Stimulated activated naive CD8-positive, alpha-beta T cell treated with anti-CD3 and anti-CD28 coated beads, Interleukin-15, amount 100 ng/mL, for 72 hours (primary cell): ENCODE measurements around the gene PTPRD.

ENCODE experiments used
- ATAC-seq: fragments of 150-1000 bp; cut with Tn5 transposase; 2 replicates; pipeline ENCODE4 v1.10.0; 2021; ENCODE audit warnings: mild to moderate bottlenecking, moderate library complexity
- DNase-seq, 2 donors: peaks; one replicate each; pipeline ENCODE4 v3.0.0; 2021 to 2022
- H3K27ac Mint-ChIP-seq, 2 donors: one replicate each; pipeline ENCODE4 v1.8.0; 2022; ENCODE audit warnings: mild to moderate bottlenecking in 2 of 2, mixed read lengths in 2 of 2, moderate library complexity in 2 of 2
- H3K27me3 Mint-ChIP-seq: one replicate; pipeline ENCODE4 v1.8.0; 2022; ENCODE audit warnings: mixed read lengths
- H3K4me1 Mint-ChIP-seq: one replicate; pipeline ENCODE4 v1.8.0; 2022; ENCODE audit warnings: mild to moderate bottlenecking, mixed read lengths
- H3K4me3 Mint-ChIP-seq, 2 donors: one replicate each; pipeline ENCODE4 v1.8.0; 2022; ENCODE audit warnings: mild to moderate bottlenecking in 2 of 2, mixed read lengths in 2 of 2, moderate library complexity in 1 of 2
- H3K9me3 Mint-ChIP-seq, 2 donors: one replicate each; pipeline ENCODE4 v1.8.0; 2022; ENCODE audit warnings: mixed read lengths in 2 of 2

Gene PTPRD

GRCh38 chr9:8831568-8831967, 1781.2 kb downstream of the PTPRD start:
- Mint-ChIP-seq H3K4me3 (no peak overlapping the region), H3K4me1 (no peaks in the 10 kb centered on the region), H3K27me3 (no peaks in the 10 kb centered on the region), H3K9me3 (peaks cover 0 to 6% of the 10 kb centered on the region in 2 donors), H3K27ac (no peak overlapping the region)
- ATAC-seq (no peak), DNase-seq (no peak)

DNA sequence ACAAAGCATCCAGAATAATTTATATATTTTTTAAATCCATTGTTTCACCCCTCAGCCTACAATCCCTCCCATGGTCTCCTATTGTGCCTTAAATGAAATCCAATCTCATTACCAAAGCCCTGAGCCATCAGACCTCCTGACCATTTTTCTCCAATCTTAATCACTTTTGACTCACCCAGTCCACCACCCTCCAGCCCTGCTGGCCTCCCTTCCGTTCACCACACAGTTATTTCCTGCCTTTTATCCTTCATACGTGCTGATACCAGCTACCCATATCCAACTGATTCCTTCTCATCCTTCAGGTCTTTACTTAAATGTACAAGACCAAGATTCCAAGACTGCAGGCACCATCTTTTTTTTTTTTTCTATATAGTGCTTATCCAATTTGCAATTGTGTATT, 1786.5 kb downstream of the PTPRD start:
- Mint-ChIP-seq H3K9me3 (peaks cover 0 to 13% of the 10 kb centered on the region in 2 donors), H3K4me3 (no peak overlapping the region), H3K27me3 (no peaks in the 10 kb centered on the region), H3K27ac (no peak overlapping the region), H3K4me1 (no peaks in the 10 kb centered on the region)
- DNase-seq (no peak), ATAC-seq (no peak)

DNA sequence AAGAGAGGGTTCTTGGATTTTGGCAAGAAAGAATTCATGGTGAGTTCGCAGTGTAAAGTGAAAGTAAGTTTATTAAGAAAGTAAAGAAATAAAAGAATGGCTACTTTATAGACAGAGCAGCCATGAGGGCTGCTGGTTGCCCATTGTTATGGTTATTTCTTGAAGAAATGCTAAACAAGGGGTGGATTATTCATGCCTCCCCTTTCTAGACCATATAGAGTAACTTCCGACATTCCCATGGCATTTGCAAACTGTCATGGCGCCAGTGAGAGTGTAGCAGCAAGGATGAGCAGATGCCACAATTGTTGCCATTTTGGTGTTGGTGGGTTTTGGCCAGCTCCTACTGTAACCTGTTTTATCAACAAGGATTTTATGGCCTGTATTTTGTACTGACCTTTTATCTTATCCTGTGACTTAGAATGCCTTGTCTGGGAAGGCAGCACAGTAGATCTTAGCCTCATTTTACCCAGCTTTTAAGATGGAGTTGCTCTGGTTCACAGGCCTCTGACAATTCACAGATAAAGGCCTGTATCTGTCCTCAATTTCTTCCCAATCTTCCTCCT, 1787.1 kb downstream of the PTPRD start:
- Mint-ChIP-seq H3K4me1 (no peaks in the 10 kb centered on the region), H3K4me3 (no peak overlapping the region), H3K27me3 (no peaks in the 10 kb centered on the region), H3K9me3 (peaks cover 0 to 13% of the 10 kb centered on the region in 2 donors), H3K27ac (no peak overlapping the region)
- ATAC-seq = no peak
- DNase-seq = no peak

DNA sequence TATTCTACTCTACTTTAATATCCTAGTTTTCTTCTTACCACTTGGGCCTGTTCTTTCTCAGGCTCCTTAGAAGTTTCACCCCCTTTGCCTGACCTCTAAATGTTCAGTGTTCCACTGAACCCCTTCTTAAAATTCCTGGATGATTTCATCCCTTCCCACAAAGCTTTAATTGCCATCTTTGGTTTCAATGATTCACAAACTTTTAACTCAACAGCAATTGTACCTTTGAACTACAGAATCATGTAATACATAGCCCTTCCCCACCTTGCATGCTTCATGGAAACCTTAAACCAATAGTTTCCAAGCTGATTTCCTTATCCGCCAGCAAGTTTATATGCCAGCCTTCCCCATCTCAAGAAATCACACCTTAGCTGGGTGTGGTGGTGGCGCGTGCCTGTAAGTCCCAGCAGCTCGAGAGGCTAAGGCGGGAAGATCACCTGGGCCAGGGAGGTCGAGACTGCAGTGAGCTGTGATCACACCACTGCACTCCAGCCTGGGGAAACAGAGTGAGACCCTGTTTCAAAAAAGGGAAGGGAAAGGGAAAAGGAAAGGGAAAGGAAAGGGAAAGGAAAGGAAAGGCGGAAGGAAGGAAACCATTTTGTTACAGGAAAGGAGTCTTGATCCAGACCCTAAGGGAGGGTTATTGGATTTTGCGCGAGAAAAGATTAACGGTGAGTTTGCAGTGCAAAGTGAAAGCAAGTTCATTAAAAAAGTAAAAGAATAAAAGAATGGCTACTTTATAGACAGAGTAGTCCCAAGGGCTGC, 1789.5 kb downstream of the PTPRD start:
- ATAC-seq (no peak), DNase-seq (no peak)
- peak overlapping the region in 1 of 2 donors; percentile 50 for H3K27ac Mint-ChIP-seq
- H3K27me3 Mint-ChIP-seq = no peaks in the 10 kb centered on the region
- H3K4me3 Mint-ChIP-seq = no peak overlapping the region
- H3K4me1 Mint-ChIP-seq = no peaks in the 10 kb centered on the region
- peaks cover 0 to 13% of the 10 kb centered on the region in 2 donors for H3K9me3 Mint-ChIP-seq

GRCh38 chr9:8822667-8823025, 1790.2 kb downstream of the PTPRD start:
- Mint-ChIP-seq H3K27me3 (no peaks in the 10 kb centered on the region), H3K4me1 (no peaks in the 10 kb centered on the region), H3K4me3 (no peak overlapping the region), H3K27ac (peak overlapping the region in 1 of 2 donors; percentile 50), H3K9me3 (peaks cover 0 to 13% of the 10 kb centered on the region in 2 donors)
- DNase-seq = no peak
- ATAC-seq = no peak

- Mint-ChIP-seq H3K4me1 (no peaks in the 10 kb centered on the region), H3K4me3 (no peak overlapping the region), H3K27me3 (no peaks in the 10 kb centered on the region), H3K9me3 (peaks cover 0 to 11% of the 10 kb centered on the region in 2 donors), H3K27ac (no peak overlapping the region)
- ATAC-seq (no peak), DNase-seq (no peak)
Measured at GRCh38 chr9:8821910-8822666, 1790.7 kb downstream of the PTPRD start.

GRCh38 chr9:8817335-8817734, 1795.5 kb downstream of the PTPRD start:
- Mint-ChIP-seq H3K27me3 (no peaks in the 10 kb centered on the region), H3K27ac (no peak overlapping the region), H3K4me3 (no peak overlapping the region), H3K9me3 (no peaks in the 10 kb centered on the region), H3K4me1 (no peaks in the 10 kb centered on the region)
- no peak for ATAC-seq
- DNase-seq = no peak

- Mint-ChIP-seq H3K27me3 (no peaks in the 10 kb centered on the region), H3K4me1 (no peaks in the 10 kb centered on the region), H3K4me3 (no peak overlapping the region), H3K27ac (no peak overlapping the region), H3K9me3 (no peaks in the 10 kb centered on the region)
- DNase-seq = no peak
- ATAC-seq = no peak
Measured at GRCh38 chr9:8816361-8816760, 1796.4 kb downstream of the PTPRD start.

DNA sequence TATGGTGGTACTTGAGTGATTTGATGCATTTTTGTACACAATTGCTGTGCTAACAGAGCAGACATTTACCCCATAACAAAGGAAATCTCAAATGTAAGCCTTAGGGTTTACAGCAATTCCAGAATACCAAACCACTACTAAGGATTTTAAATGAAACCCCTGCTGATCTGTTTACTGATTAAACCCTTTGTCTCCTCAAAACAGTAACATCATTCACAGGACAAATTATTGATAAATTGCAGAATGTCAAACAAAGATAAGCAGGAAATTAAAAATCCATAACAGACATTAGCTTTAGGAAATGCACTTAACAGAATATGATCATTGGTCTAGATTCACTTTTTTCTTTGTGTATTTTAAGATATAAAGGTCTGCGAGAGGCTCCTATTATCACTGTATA, 1796.9 kb downstream of the PTPRD start:
- no peaks in the 10 kb centered on the region for H3K27me3 Mint-ChIP-seq
- no peak overlapping the region for H3K4me3 Mint-ChIP-seq
- no peak overlapping the region for H3K27ac Mint-ChIP-seq
- no peaks in the 10 kb centered on the region for H3K9me3 Mint-ChIP-seq
- no peak for ATAC-seq
- no peaks in the 10 kb centered on the region for H3K4me1 Mint-ChIP-seq
- no peak for DNase-seq

GRCh38 chr9:8815219-8815618, 1797.6 kb downstream of the PTPRD start:
- ATAC-seq (no peak), DNase-seq (no peak)
- H3K27me3 Mint-ChIP-seq = no peaks in the 10 kb centered on the region
- no peak overlapping the region for H3K27ac Mint-ChIP-seq
- H3K4me3 Mint-ChIP-seq = no peak overlapping the region
- no peaks in the 10 kb centered on the region for H3K4me1 Mint-ChIP-seq
- no peaks in the 10 kb centered on the region for H3K9me3 Mint-ChIP-seq

- no peaks in the 10 kb centered on the region for H3K9me3 Mint-ChIP-seq
- no peaks in the 10 kb centered on the region for H3K27me3 Mint-ChIP-seq
- DNase-seq = no peak
- no peak for ATAC-seq
- no peaks in the 10 kb centered on the region for H3K4me1 Mint-ChIP-seq
- H3K4me3 Mint-ChIP-seq = no peak overlapping the region
- no peak overlapping the region for H3K27ac Mint-ChIP-seq
Measured at GRCh38 chr9:8812888-8813287, 1799.9 kb downstream of the PTPRD start.

DNA sequence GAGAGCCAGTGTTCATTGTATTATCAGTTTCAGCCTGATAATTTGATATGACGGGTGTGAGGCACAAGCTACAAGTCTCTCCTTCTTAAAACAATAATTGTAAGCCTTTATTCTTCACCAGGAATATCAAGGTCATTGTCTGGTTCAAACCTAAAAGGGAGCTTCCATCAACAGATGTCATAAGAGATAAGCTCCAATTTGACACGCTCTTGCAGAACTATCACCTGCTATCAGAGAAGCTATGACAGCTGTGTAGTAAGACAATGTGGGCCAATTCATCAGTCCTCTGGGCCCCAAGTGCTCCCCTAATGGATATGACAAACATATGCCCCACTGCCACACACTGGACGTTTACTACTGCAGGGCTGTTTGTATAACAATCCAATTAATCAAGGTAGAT, 1803.1 kb downstream of the PTPRD start:
- no peak overlapping the region for H3K27ac Mint-ChIP-seq

DNA sequence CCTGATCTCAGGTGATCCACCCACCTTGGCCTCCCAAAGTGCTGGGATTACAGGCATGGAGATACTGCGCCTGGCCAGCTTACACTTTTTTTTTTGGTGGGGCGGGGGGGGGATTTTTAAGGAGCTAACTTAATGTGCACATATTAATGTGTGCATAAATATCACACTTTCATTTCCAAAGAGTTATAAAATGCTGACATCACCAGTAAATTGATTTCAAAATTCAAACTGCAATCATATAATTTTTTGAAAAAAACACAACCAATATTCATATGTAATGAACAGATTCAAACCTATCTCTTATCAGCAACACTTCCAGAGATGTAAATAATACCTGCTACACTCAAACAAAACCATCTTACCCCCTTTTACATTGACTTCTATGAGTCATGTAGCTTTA, 1806.7 kb downstream of the PTPRD start:
- DNase-seq (no peak), ATAC-seq (no peak)
- Mint-ChIP-seq H3K4me3 (no peak overlapping the region), H3K4me1 (no peaks in the 10 kb centered on the region), H3K9me3 (no peaks in the 10 kb centered on the region), H3K27me3 (no peaks in the 10 kb centered on the region), H3K27ac (no peak overlapping the region)

More for the DNA sequence above, 1803.1 kb downstream of the PTPRD start:
- H3K9me3 Mint-ChIP-seq = no peaks in the 10 kb centered on the region
- H3K4me3 Mint-ChIP-seq = no peak overlapping the region
- no peaks in the 10 kb centered on the region for H3K4me1 Mint-ChIP-seq
- DNase-seq (no peak), ATAC-seq (no peak)
- H3K27me3 Mint-ChIP-seq = no peaks in the 10 kb centered on the region

- H3K4me1 Mint-ChIP-seq = no peaks in the 10 kb centered on the region
- H3K4me3 Mint-ChIP-seq = no peak overlapping the region
- no peak overlapping the region for H3K27ac Mint-ChIP-seq
- H3K27me3 Mint-ChIP-seq = no peaks in the 10 kb centered on the region
- ATAC-seq (no peak), DNase-seq (no peak)
- no peaks in the 10 kb centered on the region for H3K9me3 Mint-ChIP-seq
Measured at GRCh38 chr9:8804613-8805012, 1808.2 kb downstream of the PTPRD start.

- Mint-ChIP-seq H3K27me3 (no peaks in the 10 kb centered on the region), H3K9me3 (no peaks in the 10 kb centered on the region), H3K4me3 (no peak overlapping the region), H3K27ac (no peak overlapping the region), H3K4me1 (no peaks in the 10 kb centered on the region)
- ATAC-seq = no peak
- no peak for DNase-seq
Measured at GRCh38 chr9:8802242-8802641, 1810.6 kb downstream of the PTPRD start.

- no peak overlapping the region for H3K27ac Mint-ChIP-seq
- ATAC-seq = no peak
- H3K27me3 Mint-ChIP-seq = no peaks in the 10 kb centered on the region
- H3K4me3 Mint-ChIP-seq = no peak overlapping the region
- H3K9me3 Mint-ChIP-seq = no peaks in the 10 kb centered on the region
- H3K4me1 Mint-ChIP-seq = no peaks in the 10 kb centered on the region
- DNase-seq = no peak
Measured at GRCh38 chr9:8800196-8800595, 1812.6 kb downstream of the PTPRD start.
